NCI-H510A treated with DMSO at 0.1 percent for 48 hours (cell line): Measurements from ENCODE around the gene SLC6A8.
"Not testable (repeated sequence)": the region's sequence is repeated elsewhere in the genome, so short reads cannot be mapped to it uniquely, and the experiment has no call there.

Source experiments
- DNase-seq: peaks from one replicate; lab custom pipeline; 2025; lab: John Stamatoyannopoulos, UW

Gene SLC6A8

GRCh38 chrX:153672531-153673427 lies 14.9 kb upstream of the SLC6A8 start:
- no peak for DNase-seq

GRCh38 chrX:153673428-153674218 lies 14.1 kb upstream of the SLC6A8 start, which contains the start of gene PNCK:
PNCK (minus strand) TSS chrX:153673813; CDS start chrX:153673076, 737 bp downstream.
- no peak for DNase-seq

- DNase-seq = no peak
These were observed 13.4 kb upstream of the SLC6A8 start for GRCh38 chrX:153674219-153674851.

- no peak for DNase-seq
These were observed 6.6 kb upstream of the SLC6A8 start for GRCh38 chrX:153681175-153681574.

GRCh38 chrX:153683486-153683885 lies 4.2 kb upstream of the SLC6A8 start:
- DNase-seq = not testable (repeated sequence)

GRCh38 chrX:153684467-153685155 lies 3.1 kb upstream of the SLC6A8 start:
- no peak for DNase-seq

- DNase-seq = no peak
These were observed 2.6 kb upstream of the SLC6A8 start for GRCh38 chrX:153685156-153685536.

GRCh38 chrX:153685751-153686696 lies 1.7 kb upstream of the SLC6A8 start:
- no peak for DNase-seq

GRCh38 chrX:153686711-153687110 lies 1.0 kb upstream of the SLC6A8 start:
- DNase-seq = no peak

- DNase-seq = no peak
These were observed 345 bp downstream of the SLC6A8 start for GRCh38 chrX:153688071-153688470.

GRCh38 chrX:153688506-153688905 lies 780 bp downstream of the SLC6A8 start:
- DNase-seq = no peak

- DNase-seq = no peak
These were observed 1.3 kb downstream of the SLC6A8 start for GRCh38 chrX:153688911-153689590.

GRCh38 chrX:153689654-153690465 lies 2.1 kb downstream of the SLC6A8 start:
- no peak for DNase-seq

- DNase-seq = no peak
These were observed 2.7 kb downstream of the SLC6A8 start for GRCh38 chrX:153690466-153690865.

GRCh38 chrX:153691032-153691827 lies 3.5 kb downstream of the SLC6A8 start:
- DNase-seq = not testable (repeated sequence)

GRCh38 chrX:153692003-153692402 lies 4.3 kb downstream of the SLC6A8 start:
- no peak for DNase-seq

GRCh38 chrX:153692611-153693156 lies 5.0 kb downstream of the SLC6A8 start:
- DNase-seq = no peak
